Tibial nerve (tissue), 4 donors: ENCODE measurements around the gene NKAIN4. TPM values are rescaled to one million over a fixed set of nuclear protein-coding genes. Genes with fewer than 3 reads are reported as not detected.
A peak's percentile ranks its signal among the peaks of the same experiment; 100 is the strongest.
"Not testable (repeated sequence)": the region's sequence is repeated elsewhere in the genome, so short reads cannot be mapped to it uniquely, and the experiment has no call there.

Experiments
- DNase-seq, 2 donors: peaks; one replicate each; pipeline ENCODE4 v3.0.0-alpha.2; 2019; ENCODE audit warnings: low spot score in 2 of 2
- H3K27ac ChIP-seq, 4 donors: fragments of 200-600 bp; sonication (generic) in 3 of 4; one replicate each; pipeline ENCODE4 v1.5.1; 2017 to 2019; ENCODE audit warnings: mild to moderate bottlenecking in 1 of 4
- H3K27me3 ChIP-seq, 2 donors: fragments of 200-600 bp; sonication (generic) in 1 of 2; one replicate each; pipeline versions ENCODE4 v1.5.1 to v1.6.0; 2017 to 2019
- H3K36me3 ChIP-seq, 3 donors: fragments of 200-600 bp; sonication (generic); one replicate each; pipeline ENCODE4 v1.5.1; 2018 to 2019
- H3K4me1 ChIP-seq, 4 donors: fragments of 200-600 bp; sonication (generic) in 3 of 4; one replicate each; pipeline ENCODE4 v1.5.1; 2017 to 2019
- H3K4me3 ChIP-seq, 4 donors: fragments of 200-600 bp; sonication (generic) in 3 of 4; one replicate each; pipeline ENCODE4 v1.5.1; 2017 to 2019; ENCODE audit warnings: mild to moderate bottlenecking in 1 of 4, moderate library complexity in 1 of 4
- H3K9me3 ChIP-seq, 4 donors: fragments of 200-600 bp; sonication (generic) in 3 of 4; one replicate each; pipeline ENCODE4 v1.5.1; 2017 to 2019
- CTCF ChIP-seq, 5 experiments: fragments of 200-600 bp in 3 of 5; fragments of 450-650 bp in 2 of 5; sonication (generic) in 3 of 5; IDR thresholded peaks; one replicate each; pipeline ENCODE4 v1.5.1; 2016 to 2019; ENCODE audit warnings: antibody characterized with exemption in 5 of 5, mild to moderate bottlenecking in 3 of 5, moderate library complexity in 2 of 5
- EP300 ChIP-seq, 2 donors: sonication (generic); formaldehyde crosslinking; IDR thresholded peaks; one replicate each; pipeline ENCODE4 v1.6.1; 2017; ENCODE audit warnings: antibody characterized with exemption in 2 of 2, mild to moderate bottlenecking in 1 of 2
- POLR2A ChIP-seq, 2 donors: fragments of 450-650 bp; IDR thresholded peaks; one replicate each; pipeline ENCODE4 v1.6.1; 2017; ENCODE audit warnings: antibody characterized with exemption in 2 of 2, mild to moderate bottlenecking in 2 of 2, moderate library complexity in 2 of 2
- WGBS, 2 donors: methylation state at CpG; one replicate each; pipeline ENCODE4 v1.1.5; 2018; 5-methylcytosine and 5-hydroxymethylcytosine counted together
- total RNA-seq, 4 donors: library from RNA; depleted of rRNA; stranded (reverse); fragments of >200 nt; gene quantifications; one replicate each; pipeline ENCODE4 v1.1.0, GENCODE V29; 2016

The NKAIN4 gene
- total RNA-seq, 4 donors from 2014 or later, result 1.2 to 7.2 (median 3.1) TPM

GRCh38 chr20:63252284-63252711 lies 2.0 kb downstream of the NKAIN4 start:
- whole genome bisulfite sequencing, 2 donors, result 52 to 55% methylated on average over 7 to 8 of the region's 8 CpGs
- H3K36me3 ChIP-seq, result no peaks in the 10 kb centered on the region
- H3K4me1 ChIP-seq, result peaks cover 0 to 33% (median 8%) of the 10 kb centered on the region in 4 donors
- no peaks in the 10 kb centered on the region for H3K9me3 ChIP-seq
- TF ChIP-seq EP300 (IDR thresholded peaks at IDR 0.05) (no peak), POLR2A (IDR thresholded peaks at IDR 0.05) (no peak), CTCF (IDR thresholded peaks at IDR 0.05) (no peak)
- H3K4me3 ChIP-seq, result no peak overlapping the region
- peak overlapping the region in 1 of 4 donors; percentile 37 for H3K27ac ChIP-seq
- DNase-seq, result no peak
- peaks cover 0 to 89% of the 10 kb centered on the region in 2 donors for H3K27me3 ChIP-seq

GRCh38 chr20:63251350-63251749 lies 2.9 kb downstream of the NKAIN4 start:
- Histone ChIP-seq H3K27me3 (peaks cover 0 to 83% of the 10 kb centered on the region in 2 donors), H3K4me1 (peaks cover 0 to 38% (median 8%) of the 10 kb centered on the region in 4 donors)
- not testable (repeated sequence) for H3K4me3 ChIP-seq, DNase-seq, H3K9me3 ChIP-seq, H3K36me3 ChIP-seq, H3K27ac ChIP-seq
- 44% methylated on average over 14 of the region's 14 CpGs for WGBS, 2 donors

- peaks cover 0 to 37% (median 8%) of the 10 kb centered on the region in 4 donors for H3K4me1 ChIP-seq
- H3K27ac ChIP-seq, result no peak overlapping the region
- no peak for DNase-seq
- peaks cover 0 to 69% of the 10 kb centered on the region in 2 donors for H3K27me3 ChIP-seq
- WGBS, 2 donors, result 94 to 96% methylated on average over 13 to 15 of the region's 15 CpGs
- H3K4me3 ChIP-seq, result no peak overlapping the region
- H3K36me3 ChIP-seq, result no peaks in the 10 kb centered on the region
- TF ChIP-seq EP300 (IDR thresholded peaks at IDR 0.05) (no peak), CTCF (IDR thresholded peaks at IDR 0.05) (no peak), POLR2A (IDR thresholded peaks at IDR 0.05) (no peak)
- no peaks in the 10 kb centered on the region for H3K9me3 ChIP-seq
Observed at GRCh38 chr20:63249891-63250290, 4.4 kb downstream of the NKAIN4 start.

GRCh38 chr20:63248835-63249591 lies 5.2 kb downstream of the NKAIN4 start:
- no peaks in the 10 kb centered on the region for H3K9me3 ChIP-seq
- no peak overlapping the region for H3K27ac ChIP-seq
- H3K27me3 ChIP-seq, result peaks cover 0 to 60% of the 10 kb centered on the region in 2 donors
- TF ChIP-seq CTCF (IDR thresholded peaks at IDR 0.05) (no peak), EP300 (IDR thresholded peaks at IDR 0.05) (no peak), POLR2A (IDR thresholded peaks at IDR 0.05) (no peak)
- no peak for DNase-seq
- H3K36me3 ChIP-seq, result no peaks in the 10 kb centered on the region
- 71 to 74% methylated on average over 18 to 20 of the region's 25 CpGs for WGBS, 2 donors
- H3K4me1 ChIP-seq, result peaks cover 0 to 28% (median 8%) of the 10 kb centered on the region in 4 donors
- no peak overlapping the region for H3K4me3 ChIP-seq

- DNase-seq, result no peak
- H3K4me3 ChIP-seq, result no peak overlapping the region
- H3K27ac ChIP-seq, result no peak overlapping the region
- 77 to 82% methylated on average over 6 to 11 of the region's 24 CpGs for WGBS, 2 donors
- H3K9me3 ChIP-seq, result no peaks in the 10 kb centered on the region
- peaks cover 0 to 15% (median 0%) of the 10 kb centered on the region in 4 donors for H3K4me1 ChIP-seq
- no peaks in the 10 kb centered on the region for H3K36me3 ChIP-seq
- peaks cover 0 to 49% of the 10 kb centered on the region in 2 donors for H3K27me3 ChIP-seq
- no peak for TF ChIP-seq EP300 (IDR thresholded peaks at IDR 0.05)
- TF ChIP-seq CTCF (IDR thresholded peaks at IDR 0.05), result no peak
- no peak for TF ChIP-seq POLR2A (IDR thresholded peaks at IDR 0.05)
Observed at GRCh38 chr20:63247671-63248228, 6.5 kb downstream of the NKAIN4 start.
